ENCODE results near the gene CHCHD4.
"Not testable (repeated sequence)": the region's sequence is repeated elsewhere in the genome, so short reads cannot be mapped to it uniquely, and the experiment has no call there.

Gene CHCHD4

DNA sequence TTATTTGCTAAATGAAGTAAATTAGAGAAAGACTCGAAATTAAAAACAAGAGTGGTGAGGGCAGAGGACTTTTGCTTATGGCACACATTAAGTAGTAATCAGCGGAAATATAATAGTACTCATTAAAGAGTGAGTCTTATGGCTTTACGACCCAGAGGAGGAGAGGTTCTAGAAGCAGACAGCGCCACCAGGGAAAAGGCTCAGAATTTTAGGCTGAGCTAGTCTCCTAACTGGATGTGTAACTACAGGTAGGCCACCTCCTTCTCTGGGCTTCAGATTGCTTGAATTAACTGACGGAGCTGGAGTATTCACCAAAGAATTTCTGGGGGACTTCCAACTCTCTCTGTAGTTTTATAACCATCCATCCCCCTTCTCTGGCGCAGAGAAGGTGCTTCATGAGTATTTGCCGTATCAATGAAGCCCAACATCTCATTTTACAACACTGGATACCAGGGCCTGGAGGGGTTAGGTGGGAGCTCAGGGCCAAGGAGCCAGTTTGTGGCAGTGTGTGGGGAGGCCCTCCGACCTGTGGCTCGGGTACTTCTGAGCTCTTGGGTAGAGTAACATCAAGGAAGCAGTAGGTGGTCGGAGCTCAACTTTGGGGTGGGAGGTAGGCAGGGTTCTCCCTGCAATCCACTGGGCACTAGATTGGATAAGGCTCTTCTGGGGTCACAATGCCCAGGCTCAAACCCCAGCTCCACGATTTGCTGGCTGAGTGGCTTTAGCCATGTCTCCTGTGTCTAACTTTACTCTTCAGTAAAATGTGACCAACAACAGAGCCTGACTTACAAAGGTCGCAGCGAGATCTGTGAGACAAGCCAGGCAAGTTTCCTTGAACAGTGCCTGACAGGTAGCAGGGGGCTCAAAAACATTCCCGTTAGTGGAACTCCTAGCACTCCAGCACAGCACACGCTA lies 1.1 kb downstream of the CHCHD4 start:
- Histone ChIP-seq H3K27ac (peak overlapping the region; percentile 92 to 99 (median 96); a peak in 21 of 22 replicates), H3K9me3 (replicated peaks in 1 of 11) (peaks cover 0 to 1% (median 0%) of the 10 kb centered on the region in 11 experiments; a peak in 2 of 22 replicates)

GRCh38 chr3:14122301-14122700 lies 2.4 kb downstream of the CHCHD4 start:
- H3K4me2 ChIP-seq = peak overlapping the region in 9 of 11 experiments; percentile 90 to 99 (median 94); a peak in 12 of 22 replicates
- no peaks in the 10 kb centered on the region for H3K27me3 ChIP-seq
- no peak overlapping the region for H3K4me3 ChIP-seq
- H3K36me3 ChIP-seq = peaks cover 29 to 66% (median 49%) of the 10 kb centered on the region in 11 experiments; a peak in 21 of 22 replicates
- H3K9me3 ChIP-seq (replicated peaks in 1 of 11) = no peaks in the 10 kb centered on the region
- H4K20me1 ChIP-seq = peaks cover 16 to 44% (median 34%) of the 10 kb centered on the region in 11 experiments; a peak in 21 of 22 replicates
- H3K4me1 ChIP-seq = peaks cover 27 to 53% (median 35%) of the 10 kb centered on the region in 10 experiments
- H3K9ac ChIP-seq = peak overlapping the region in 1 of 11 experiments; percentile 9; a peak in 1 of 22 replicates
- H3K27ac ChIP-seq = no peak overlapping the region
- TF ChIP-seq Cebpa-rat (IDR thresholded peaks at IDR 0.05) = no peak

More for the DNA sequence above, 1.1 kb downstream of the CHCHD4 start:
- peak overlapping the region; percentile 92 to 99 (median 95) for H3K9ac ChIP-seq
- H3K27me3 ChIP-seq = no peaks in the 10 kb centered on the region
- peak overlapping the region; percentile 82 to 99 (median 87) for H3K4me3 ChIP-seq
- peak overlapping the region; percentile 90 to 99 (median 94) for H3K4me2 ChIP-seq
- peaks cover 30 to 63% (median 41%) of the 10 kb centered on the region in 10 experiments for H3K4me1 ChIP-seq
- H3K36me3 ChIP-seq = peaks cover 38 to 66% (median 49%) of the 10 kb centered on the region in 11 experiments
- no peak for TF ChIP-seq Cebpa-rat (IDR thresholded peaks at IDR 0.05)
- peaks cover 26 to 45% (median 35%) of the 10 kb centered on the region in 11 experiments; a peak in 21 of 22 replicates for H4K20me1 ChIP-seq

DNA sequence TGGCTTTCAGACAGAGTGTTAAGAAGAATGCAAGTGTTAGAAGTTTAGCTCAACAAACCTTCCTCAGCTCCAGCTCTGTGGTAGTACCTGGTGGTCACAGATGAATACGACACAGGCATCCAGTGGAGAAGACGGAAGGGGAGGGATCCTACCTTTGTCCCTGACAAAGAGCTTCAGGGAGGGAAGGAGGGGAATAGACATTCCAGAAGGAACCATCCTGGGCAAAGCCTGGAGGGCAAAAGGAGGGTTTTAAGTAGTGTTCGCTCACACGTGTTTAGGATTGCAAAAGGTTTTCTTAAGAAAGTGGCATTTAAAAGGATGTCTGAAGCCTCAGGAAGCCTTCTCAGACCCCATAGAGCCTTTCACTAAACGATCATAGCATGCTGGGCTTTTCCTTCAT lies 2.8 kb downstream of the CHCHD4 start:
- peak overlapping the region in 1 of 11 experiments; percentile 9; a peak in 1 of 22 replicates for H3K9ac ChIP-seq
- peaks cover 12 to 40% (median 34%) of the 10 kb centered on the region in 11 experiments; a peak in 21 of 22 replicates for H4K20me1 ChIP-seq
- no peak for TF ChIP-seq Cebpa-rat (IDR thresholded peaks at IDR 0.05)
- peaks cover 28 to 66% (median 49%) of the 10 kb centered on the region in 11 experiments; a peak in 21 of 22 replicates for H3K36me3 ChIP-seq
- no peak overlapping the region for H3K27ac ChIP-seq
- no peak overlapping the region for H3K4me3 ChIP-seq
- H3K9me3 ChIP-seq (replicated peaks in 1 of 11) = no peaks in the 10 kb centered on the region
- peaks cover 23 to 49% (median 31%) of the 10 kb centered on the region in 10 experiments for H3K4me1 ChIP-seq
- 0 out of 22 replicates have a peak overlapping the region, but pooled peaks of 1 of the 11 experiments have one; percentile 95 for H3K4me2 ChIP-seq
- no peaks in the 10 kb centered on the region for H3K27me3 ChIP-seq

DNA sequence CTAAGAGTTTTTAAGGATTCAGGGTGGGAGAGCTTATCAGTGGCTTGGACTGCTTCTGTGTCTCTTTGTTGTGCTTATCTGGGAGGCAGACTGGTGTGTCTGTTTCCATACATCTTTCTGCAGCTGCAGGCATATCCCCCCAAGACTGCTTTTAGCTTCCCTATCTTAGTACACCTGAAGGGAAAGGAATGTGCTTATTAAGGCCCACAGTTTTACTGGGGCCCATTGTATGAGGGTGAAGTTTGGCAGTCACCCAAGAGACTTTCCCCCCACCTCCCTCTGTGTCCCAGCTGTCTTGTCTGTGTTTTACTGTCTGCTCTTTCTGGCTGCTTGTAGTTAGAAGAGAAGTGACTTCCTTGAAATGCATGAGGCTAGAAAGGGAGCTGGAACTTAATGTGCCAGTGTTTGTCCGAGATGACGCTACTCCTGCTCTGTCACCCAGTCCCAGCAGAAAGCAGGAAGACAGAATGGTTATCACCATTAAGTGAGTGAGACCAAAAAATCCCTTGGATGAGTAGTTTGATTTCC lies 3.7 kb downstream of the CHCHD4 start:
- H3K4me2 ChIP-seq; H3K27me3 ChIP-seq; H3K9ac ChIP-seq; H3K4me3 ChIP-seq; H3K9me3 ChIP-seq (replicated peaks in 1 of 11); H3K27ac ChIP-seq: not testable (repeated sequence)
- Histone ChIP-seq H3K4me1 (peaks cover 14 to 40% (median 22%) of the 10 kb centered on the region in 10 experiments), H3K36me3 (peaks cover 35 to 69% (median 56%) of the 10 kb centered on the region in 11 experiments), H4K20me1 (peaks cover 4 to 40% (median 26%) of the 10 kb centered on the region in 11 experiments; a peak in 20 of 22 replicates)

DNA sequence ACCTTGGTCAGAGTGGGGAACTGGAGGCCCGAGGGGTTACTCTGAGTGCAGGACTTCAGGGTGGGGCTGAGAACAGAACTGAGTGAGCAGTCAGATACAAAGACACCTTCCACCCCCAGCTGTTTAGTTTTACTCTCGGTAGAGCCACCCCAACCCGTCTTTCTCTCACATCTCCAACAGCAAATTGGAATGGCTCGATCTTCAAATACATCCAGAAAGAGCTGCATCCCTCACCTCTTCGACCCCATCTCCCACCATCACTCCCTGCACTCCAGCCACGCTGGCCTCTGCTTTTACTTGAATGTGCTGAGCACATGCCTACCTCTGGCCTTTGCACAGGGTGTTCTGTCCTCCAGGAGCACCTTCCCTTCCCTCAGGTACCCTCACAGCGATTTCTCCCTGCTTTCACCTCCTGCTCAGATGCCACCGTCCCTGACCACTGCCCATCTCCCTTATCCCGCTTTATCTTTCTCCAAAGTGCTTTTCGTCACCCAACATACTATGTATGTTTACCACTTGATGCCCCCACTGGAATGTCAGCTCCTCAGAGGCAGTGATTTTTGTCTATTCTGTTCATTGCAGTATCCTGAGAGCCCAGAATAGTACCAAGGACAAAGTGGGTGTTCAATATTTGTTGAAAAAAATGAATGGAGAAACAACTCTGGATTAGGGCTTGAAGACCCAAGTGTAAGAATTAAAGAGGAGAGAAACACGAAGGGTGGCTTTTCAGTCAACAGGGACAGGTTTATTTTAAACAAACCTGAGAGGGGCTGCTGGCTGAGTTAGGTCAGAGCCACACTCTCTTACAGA lies 4.4 kb downstream of the CHCHD4 start:
- Histone ChIP-seq H3K4me3 (no peak overlapping the region), H3K27me3 (no peaks in the 10 kb centered on the region), H3K9ac (no peak overlapping the region), H3K36me3 (peaks cover 42 to 76% (median 63%) of the 10 kb centered on the region in 11 experiments), H3K27ac (no peak overlapping the region), H3K4me2 (no peak overlapping the region), H4K20me1 (peaks cover 0 to 41% (median 19%) of the 10 kb centered on the region in 11 experiments; a peak in 13 of 22 replicates), H3K4me1 (peaks cover 12 to 38% (median 18%) of the 10 kb centered on the region in 10 experiments), H3K9me3 (replicated peaks in 1 of 11) (no peaks in the 10 kb centered on the region)
- no peak for TF ChIP-seq Cebpa-rat (IDR thresholded peaks at IDR 0.05)

DNA sequence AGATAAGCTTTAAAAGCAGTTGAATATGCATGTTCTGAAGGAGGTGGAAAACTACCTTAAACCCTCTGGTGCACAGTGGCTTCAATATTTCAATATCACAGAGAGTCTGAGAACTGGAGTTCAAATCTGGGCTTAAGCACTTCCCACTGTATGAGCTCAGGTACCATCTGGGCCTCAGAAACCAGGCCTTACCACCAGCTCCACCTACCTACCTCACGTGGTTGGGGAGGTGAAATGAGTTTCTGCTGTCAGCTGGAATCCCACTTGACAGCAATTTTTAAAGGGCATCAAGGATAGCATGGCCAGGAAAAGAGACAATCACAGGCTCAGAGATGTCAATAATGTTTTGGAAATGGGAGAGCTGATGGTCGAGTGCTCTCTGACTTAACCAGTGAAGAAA lies 5.0 kb downstream of the CHCHD4 start:
- Histone ChIP-seq H3K4me1 (peaks cover 12 to 38% (median 18%) of the 10 kb centered on the region in 10 experiments), H3K9me3 (replicated peaks in 1 of 11) (no peaks in the 10 kb centered on the region), H3K9ac (peak overlapping the region in 1 of 11 experiments; percentile 27; a peak in 1 of 22 replicates), H3K36me3 (peaks cover 49 to 82% (median 70%) of the 10 kb centered on the region in 11 experiments), H3K27ac (no peak overlapping the region), H3K27me3 (no peaks in the 10 kb centered on the region), H3K4me3 (no peak overlapping the region), H4K20me1 (peaks cover 0 to 41% (median 20%) of the 10 kb centered on the region in 11 experiments; a peak in 8 of 22 replicates), H3K4me2 (no peak overlapping the region)
- no peak for TF ChIP-seq Cebpa-rat (IDR thresholded peaks at IDR 0.05)

- H4K20me1 ChIP-seq = peaks cover 0 to 41% (median 26%) of the 10 kb centered on the region in 11 experiments; a peak in 9 of 22 replicates
- peak in 1 of 11 experiments; percentile 44; a peak in 1 of 22 replicates for TF ChIP-seq Cebpa-rat (IDR thresholded peaks at IDR 0.05)
- 0 out of 22 replicates have a peak overlapping the region, but pooled peaks of 3 of the 11 experiments have one; percentile 5 to 27 (median 11) for H3K9ac ChIP-seq
- no peaks in the 10 kb centered on the region for H3K9me3 ChIP-seq (replicated peaks in 1 of 11)
- no peak overlapping the region for H3K4me3 ChIP-seq
- peaks cover 10 to 36% (median 16%) of the 10 kb centered on the region in 10 experiments for H3K4me1 ChIP-seq
- peak overlapping the region in 3 of 11 experiments; percentile 13 to 18 (median 15); a peak in 2 of 22 replicates for H3K4me2 ChIP-seq
- peaks cover 58 to 92% (median 79%) of the 10 kb centered on the region in 11 experiments for H3K36me3 ChIP-seq
- H3K27ac ChIP-seq = no peak overlapping the region
- H3K27me3 ChIP-seq = no peaks in the 10 kb centered on the region
Measured at GRCh38 chr3:14118400-14119381, 6.0 kb downstream of the CHCHD4 start.

Measured in BLaER1 treated with 17β-estradiol and CSF1 and Interleukin-3, amounts not matched to agents 10 nM and 100 nM (cell line).